ENCODE results near the gene PLSCR3.
"Not testable (repeated sequence)": the region's sequence is repeated elsewhere in the genome, so short reads cannot be mapped to it uniquely, and the experiment has no call there.

The PLSCR3 gene

GRCh38 chr17:7382901-7383300 lies 11.4 kb downstream of the PLSCR3 start:
- FAIRE-seq (no peak), DNase-seq (ENCODE audit: low spot score) (no peak)

- DNase-seq (ENCODE audit: low spot score) (no peak), FAIRE-seq (no peak)
Observed at GRCh38 chr17:7380855-7381683, 13.3 kb downstream of the PLSCR3 start, which contains the start of gene TNK1. TNK1 (plus strand) TSS chr17:7381089; CDS start chr17:7382927, 1,838 bp downstream.

- DNase-seq (ENCODE audit: low spot score) = no peak
- no peak for FAIRE-seq
Observed at GRCh38 chr17:7380321-7380720, 14.0 kb downstream of the PLSCR3 start.

- no peak for FAIRE-seq
- DNase-seq (ENCODE audit: low spot score) = no peak
Observed at GRCh38 chr17:7379134-7379533, 15.2 kb downstream of the PLSCR3 start.

- DNase-seq (ENCODE audit: low spot score) (no peak), FAIRE-seq (no peak)
Observed at GRCh38 chr17:7374353-7374752, 20.0 kb downstream of the PLSCR3 start.

- no peak for FAIRE-seq
- no peak for DNase-seq (ENCODE audit: low spot score)
Observed at GRCh38 chr17:7370853-7371252, 23.5 kb downstream of the PLSCR3 start.

GRCh38 chr17:7369825-7370224 lies 24.5 kb downstream of the PLSCR3 start:
- no peak for FAIRE-seq
- no peak for DNase-seq (ENCODE audit: low spot score)

- DNase-seq (ENCODE audit: low spot score); FAIRE-seq: not testable (repeated sequence)
Observed at GRCh38 chr17:7368599-7368994, 25.7 kb downstream of the PLSCR3 start.

GRCh38 chr17:7367918-7368598 lies 26.3 kb downstream of the PLSCR3 start:
- FAIRE-seq (no peak), DNase-seq (ENCODE audit: low spot score) (no peak)

GRCh38 chr17:7367083-7367482 lies 27.2 kb downstream of the PLSCR3 start:
- no peak for FAIRE-seq
- DNase-seq (ENCODE audit: low spot score) = no peak

GRCh38 chr17:7365963-7366362 lies 28.4 kb downstream of the PLSCR3 start:
- not testable (repeated sequence) for FAIRE-seq; DNase-seq (ENCODE audit: low spot score)

- no peak for DNase-seq (ENCODE audit: low spot score)
- no peak for FAIRE-seq
Observed at GRCh38 chr17:7363311-7363710, 31.0 kb downstream of the PLSCR3 start.

- FAIRE-seq (no peak), DNase-seq (ENCODE audit: low spot score) (no peak)
Observed at GRCh38 chr17:7361906-7362305, 32.4 kb downstream of the PLSCR3 start.

- DNase-seq (ENCODE audit: low spot score) (no peak), FAIRE-seq (no peak)
Observed at GRCh38 chr17:7357381-7357780, 36.9 kb downstream of the PLSCR3 start.

GRCh38 chr17:7356756-7357155 lies 37.6 kb downstream of the PLSCR3 start:
- no peak for DNase-seq (ENCODE audit: low spot score)
- no peak for FAIRE-seq

- FAIRE-seq (peak; percentile 81), DNase-seq (ENCODE audit: low spot score) (peak; percentile 67)
Observed at GRCh38 chr17:7356072-7356549, 38.2 kb downstream of the PLSCR3 start.

GRCh38 chr17:7355573-7355972 lies 38.8 kb downstream of the PLSCR3 start:
- DNase-seq (ENCODE audit: low spot score) = no peak
- no peak for FAIRE-seq

GRCh38 chr17:7355053-7355452 lies 39.3 kb downstream of the PLSCR3 start, which contains the start of gene TMEM95:
TMEM95 (plus strand) TSS chr17:7355156; CDS start chr17:7355205, 49 bp downstream.
- FAIRE-seq = no peak
- DNase-seq (ENCODE audit: low spot score) = no peak

GRCh38 chr17:7354262-7354843 lies 40.0 kb downstream of the PLSCR3 start:
- FAIRE-seq (no peak), DNase-seq (ENCODE audit: low spot score) (no peak)

- FAIRE-seq (no peak), DNase-seq (ENCODE audit: low spot score) (no peak)
Observed at GRCh38 chr17:7352910-7353635, 41.3 kb downstream of the PLSCR3 start.

GRCh38 chr17:7352503-7352889 lies 41.8 kb downstream of the PLSCR3 start:
- FAIRE-seq = no peak
- DNase-seq (ENCODE audit: low spot score) = no peak
